ENCODE measurements around the gene RAB44.
"Not testable (repeated sequence)": the region's sequence is repeated elsewhere in the genome, so short reads cannot be mapped to it uniquely, and the experiment has no call there.

RAB44 gene, protein sequence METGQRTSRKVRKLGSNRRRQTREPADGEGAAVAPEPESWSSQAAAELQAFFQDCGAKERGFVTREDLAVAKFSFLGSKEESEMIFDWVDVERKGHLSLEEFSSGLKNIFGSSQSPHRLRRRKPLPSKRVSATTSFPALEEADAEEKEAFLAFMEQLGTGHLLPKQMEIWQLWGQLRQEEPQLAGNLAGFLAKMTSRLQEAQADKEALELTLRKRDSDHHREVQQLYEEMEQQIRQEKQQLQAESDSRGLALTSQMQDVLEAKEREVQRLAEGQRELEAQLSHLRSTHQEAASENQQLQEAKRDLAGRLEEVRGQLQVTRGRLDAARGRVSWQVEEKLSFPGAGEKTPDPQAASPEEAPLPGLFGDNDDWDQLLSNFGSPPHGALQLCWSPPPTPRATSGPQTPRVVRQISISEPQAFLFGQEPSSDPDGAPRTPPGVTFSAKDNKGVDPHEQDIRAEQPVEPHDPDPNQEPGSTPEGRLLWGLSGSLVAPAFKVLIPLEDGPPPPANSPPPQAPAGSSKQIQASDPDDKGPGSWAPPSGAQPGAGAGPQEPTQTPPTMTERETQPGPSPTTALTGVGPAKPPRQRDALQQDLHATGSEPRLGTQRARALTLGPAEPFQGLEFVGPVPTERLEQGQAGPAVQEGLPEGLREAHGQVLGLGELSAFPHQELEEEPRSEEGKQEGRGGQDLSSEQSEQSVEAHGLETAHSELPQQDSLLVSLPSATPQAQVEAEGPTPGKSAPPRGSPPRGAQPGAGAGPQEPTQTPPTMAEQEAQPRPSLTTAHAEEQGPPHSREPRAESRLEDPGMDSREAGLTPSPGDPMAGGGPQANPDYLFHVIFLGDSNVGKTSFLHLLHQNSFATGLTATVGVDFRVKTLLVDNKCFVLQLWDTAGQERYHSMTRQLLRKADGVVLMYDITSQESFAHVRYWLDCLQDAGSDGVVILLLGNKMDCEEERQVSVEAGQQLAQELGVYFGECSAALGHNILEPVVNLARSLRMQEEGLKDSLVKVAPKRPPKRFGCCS

DNA sequence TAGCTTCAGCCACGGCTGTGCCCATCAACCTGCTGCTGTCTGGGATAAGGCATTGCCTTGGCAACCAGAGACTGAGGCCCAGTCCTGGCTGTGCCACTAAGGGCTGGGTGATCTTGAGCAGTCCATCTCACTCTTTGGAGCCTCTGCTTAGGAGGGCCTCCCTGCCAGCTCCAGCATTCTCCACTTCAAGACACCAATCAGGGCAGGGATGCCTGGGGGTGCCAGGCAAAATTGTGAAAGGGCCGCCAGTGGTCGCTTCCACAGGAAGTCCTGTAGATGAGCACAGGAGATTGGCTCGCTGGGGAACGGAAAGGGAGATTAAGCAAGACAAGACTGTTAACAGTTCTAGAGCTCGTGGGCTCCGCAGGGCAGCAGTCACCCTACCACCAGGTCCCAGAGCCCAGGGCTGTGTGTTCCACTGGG, at the start of gene RAB44:
Gene RAB44 (plus strand): TSS at position 346 of the 423 bp plus-strand sequence. CDS start 6,410 bp downstream, outside the sequence.
- no peak for DNase-seq (ENCODE audit: low spot score)

DNA sequence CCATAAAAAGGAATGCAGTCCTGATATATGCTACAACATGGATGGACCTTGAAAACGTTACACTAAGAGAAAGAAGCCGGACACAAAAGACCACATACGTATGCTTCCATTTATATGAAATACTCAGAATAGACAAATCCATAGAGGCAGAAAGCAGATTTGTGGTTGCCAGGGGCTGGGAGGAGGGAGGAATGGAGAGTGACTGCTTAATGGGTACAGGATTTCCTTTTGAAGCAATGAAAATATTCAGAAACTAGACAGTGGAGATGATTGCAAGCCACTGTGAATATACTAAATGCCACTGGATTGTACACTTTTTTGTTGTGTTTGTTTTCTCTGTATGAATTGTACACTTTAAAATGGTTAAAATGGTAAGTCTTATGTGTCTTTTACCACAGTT, 48.5 kb upstream of the RAB44 start:
- no peak for DNase-seq (ENCODE audit: low spot score)

DNA sequence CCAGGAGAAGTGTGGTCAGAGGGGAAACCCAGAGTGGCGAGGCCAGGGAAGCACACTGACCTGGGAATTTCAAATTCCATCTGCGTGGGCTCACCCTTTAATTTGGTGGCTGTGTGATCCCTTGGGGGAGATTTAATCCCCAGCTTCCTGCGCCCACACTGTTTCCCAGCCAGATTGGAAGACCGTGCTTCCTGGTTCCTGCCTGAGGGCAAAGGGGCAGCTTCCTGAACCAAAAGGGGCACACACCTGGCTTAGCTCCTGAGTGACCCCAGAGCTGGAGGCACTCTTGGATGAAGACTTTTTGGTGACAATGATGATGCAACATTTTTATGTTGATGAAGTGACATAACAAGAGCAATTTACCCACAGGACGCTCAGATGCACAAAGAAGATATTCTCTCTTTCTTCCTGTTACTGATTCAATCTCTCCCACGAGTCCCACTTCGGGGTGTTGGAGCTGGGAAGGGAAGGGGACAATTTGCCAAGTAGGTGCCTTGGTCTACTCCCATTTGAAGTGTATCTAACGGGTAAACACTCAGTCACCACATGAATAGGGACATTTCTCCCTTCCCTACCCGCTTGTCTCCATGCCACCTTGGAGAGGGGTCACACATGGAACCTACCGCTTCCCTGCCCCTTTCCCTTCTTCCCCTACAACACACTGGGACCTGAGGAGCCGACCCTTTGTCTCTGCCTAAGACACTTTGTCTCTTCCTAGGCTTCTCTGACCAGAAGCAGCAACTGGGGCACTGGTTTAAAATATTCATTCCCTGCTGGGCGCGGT, 47.7 kb upstream of the RAB44 start:
- DNase-seq (ENCODE audit: low spot score) = no peak

DNA sequence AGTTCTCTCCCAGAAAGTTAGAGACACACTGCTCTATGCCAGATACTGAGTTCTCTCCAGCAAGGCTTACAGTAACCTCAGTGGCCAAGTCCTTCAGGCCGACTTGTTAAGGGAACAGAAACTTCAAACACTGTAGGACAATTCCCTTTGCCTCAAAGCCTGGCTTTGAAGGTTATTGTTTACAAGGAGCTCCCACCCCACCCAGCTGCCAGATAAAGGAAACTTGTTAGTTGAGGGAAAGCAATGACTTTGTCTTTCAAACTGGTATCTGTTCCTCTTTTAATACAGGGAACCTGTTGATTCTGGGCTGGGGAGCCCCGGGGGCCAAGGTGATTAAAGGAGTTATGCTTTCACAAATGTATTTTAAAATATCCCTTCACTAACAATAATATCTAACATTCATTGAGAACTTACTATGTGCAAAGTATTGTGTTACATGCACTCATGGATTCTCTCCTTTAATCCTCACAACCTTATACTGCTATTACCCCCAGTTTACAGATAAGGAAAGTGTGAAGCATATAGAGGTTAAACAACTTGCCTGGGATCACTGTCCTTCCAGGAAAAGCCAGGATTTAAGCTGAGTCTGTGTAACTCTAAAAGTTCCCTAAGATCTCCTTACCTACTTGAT, 46.7 kb upstream of the RAB44 start:
- DNase-seq (ENCODE audit: low spot score) = no peak

DNA sequence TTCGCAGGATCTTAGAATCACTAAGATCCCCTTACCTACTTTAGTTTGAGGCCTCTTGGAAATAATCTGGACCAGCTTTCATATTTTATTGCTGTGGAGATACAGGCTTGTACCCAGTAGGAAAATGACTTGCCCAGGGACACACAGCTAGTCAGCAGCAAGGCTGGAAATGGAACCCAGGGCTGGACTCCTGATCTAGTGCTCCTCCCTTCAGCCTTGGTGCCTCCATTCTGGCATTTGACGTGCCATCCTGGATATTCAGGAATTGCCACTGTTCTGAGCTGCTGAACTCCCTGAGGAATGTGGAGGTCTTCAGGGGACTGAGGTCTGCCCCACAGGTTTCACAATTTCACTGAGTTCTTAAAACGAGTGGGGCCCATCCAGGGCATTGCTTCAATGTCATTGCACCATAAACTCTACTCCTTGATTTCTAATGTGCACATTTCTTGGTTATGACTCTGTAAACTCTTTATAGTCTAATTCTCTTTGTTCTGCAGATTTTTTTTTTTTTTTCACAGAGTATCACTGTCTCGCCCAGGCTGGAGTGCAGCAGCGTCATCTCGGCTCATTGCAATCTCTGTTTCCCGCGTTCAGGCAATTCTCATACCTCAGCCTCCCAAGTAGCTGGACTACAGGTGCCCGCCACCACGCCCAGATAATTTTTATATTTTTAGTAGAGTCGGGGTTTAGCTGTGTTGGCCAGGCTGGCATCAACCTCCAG, 45.8 kb upstream of the RAB44 start:
- no peak for DNase-seq (ENCODE audit: low spot score)

DNA sequence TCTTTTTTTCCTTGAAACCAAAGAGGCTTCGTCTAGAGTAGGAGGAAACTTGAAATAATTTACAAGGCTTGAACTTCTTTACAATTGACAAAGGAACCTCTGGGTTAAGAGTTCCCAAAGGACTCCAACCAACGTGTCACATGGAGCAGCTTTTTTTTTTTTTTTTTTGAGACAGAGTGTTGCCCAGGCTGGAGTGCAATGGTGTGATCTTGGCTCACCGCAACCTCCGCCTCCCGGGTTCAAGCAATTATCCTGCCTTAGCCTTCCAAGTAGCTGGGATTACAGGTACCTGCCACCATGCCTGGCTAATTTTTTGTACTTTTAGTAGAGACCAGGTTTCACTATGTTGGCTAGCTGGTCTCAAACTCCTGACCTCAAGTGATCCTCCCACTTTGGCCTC, 43.2 kb upstream of the RAB44 start:
- not testable (repeated sequence) for DNase-seq (ENCODE audit: low spot score)

DNA sequence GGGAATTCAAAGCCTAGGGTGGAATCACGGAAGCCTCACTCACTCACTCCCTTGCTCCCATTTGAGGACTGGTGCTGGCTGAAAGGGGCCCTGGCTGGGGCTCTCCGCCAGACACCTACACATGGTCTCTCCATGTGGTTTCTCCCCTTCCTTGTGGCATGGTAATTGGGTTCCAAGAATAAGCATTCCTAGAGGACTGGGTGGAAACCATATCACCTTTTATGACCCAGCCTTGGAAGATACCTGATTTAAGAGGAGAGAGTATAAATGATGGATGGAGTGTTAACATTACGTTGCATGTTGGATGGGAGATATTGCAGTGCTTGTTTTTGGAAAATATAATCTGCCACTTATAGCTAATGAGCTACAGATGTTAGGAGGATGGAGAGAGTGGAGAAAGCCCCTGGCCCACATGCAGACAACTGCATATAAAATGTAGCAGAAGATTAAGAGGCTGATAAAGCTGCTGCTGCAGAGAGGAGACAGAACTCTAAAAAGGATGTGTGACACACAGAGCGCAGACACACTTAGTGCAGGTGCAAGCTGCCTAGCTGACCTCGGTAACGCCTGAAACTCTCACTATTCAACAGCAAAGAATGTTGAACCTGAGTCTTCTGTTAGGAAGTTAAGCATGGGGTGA, 42.4 kb upstream of the RAB44 start:
- DNase-seq (ENCODE audit: low spot score) = no peak

DNA sequence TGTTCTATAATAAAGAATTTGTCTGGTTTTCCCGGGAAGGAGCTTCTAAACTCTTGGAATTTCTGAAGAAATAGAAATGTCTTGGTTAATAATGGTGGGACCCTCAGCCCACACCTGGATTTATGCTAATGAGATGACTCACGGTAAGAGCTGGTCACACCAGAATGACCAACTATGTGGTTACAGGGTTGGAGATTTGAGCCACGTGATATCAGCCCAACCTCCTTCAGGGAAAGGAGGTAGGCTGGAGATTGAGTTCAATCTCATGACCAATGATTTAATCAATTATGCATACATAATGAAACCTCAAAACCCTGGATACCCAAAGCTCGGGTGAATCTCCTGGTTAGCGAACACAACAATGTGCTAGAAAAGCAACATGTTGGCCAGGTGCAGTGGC, 41.2 kb upstream of the RAB44 start:
- DNase-seq (ENCODE audit: low spot score) = no peak

DNA sequence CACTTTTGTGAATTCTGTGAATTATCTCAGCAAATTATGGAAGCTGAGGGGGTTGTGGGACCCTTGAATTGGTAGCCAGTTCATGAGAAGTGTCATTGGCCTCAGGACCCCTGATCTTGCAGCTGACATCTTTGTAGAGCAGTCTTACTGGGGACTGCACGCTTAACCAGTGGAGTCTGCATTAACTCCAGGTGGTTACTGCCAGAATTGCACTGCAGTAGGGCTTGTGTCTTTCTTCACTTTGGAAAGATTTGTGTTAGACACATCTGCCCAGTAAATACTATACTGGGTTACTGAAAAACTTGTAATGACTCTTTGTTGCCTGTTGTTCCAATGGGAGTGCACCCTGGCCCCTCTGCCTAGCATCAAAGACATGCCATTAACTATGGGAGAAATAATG, 40.4 kb upstream of the RAB44 start:
- no peak for DNase-seq (ENCODE audit: low spot score)

DNA sequence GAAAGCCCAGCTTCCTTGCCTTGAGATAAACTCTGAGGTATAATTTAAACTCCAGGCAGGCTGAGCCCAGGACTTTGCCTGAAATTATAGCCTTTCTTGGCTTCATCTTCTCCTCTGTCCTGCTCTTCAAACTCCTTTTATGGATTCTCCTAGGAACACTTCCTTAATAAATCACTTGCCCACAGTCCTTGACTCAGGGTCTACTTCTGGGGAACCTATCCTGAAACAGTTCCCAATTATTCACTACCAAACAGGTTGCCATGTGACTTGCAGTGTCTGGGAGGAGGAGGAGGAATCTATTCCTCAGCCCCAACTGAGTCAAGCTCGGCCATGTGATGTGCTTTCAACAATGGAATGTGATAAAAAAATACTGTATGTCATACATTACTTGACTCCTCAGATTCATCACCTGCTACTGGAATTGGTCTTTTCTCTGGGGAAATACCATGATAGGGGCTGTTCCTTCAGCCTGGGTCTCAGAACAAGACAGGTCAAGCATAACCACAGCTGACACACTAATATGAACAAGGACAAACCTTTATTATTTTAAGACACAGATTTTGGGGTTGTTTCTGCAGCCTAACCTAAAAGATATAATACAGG, 39.6 kb upstream of the RAB44 start:
- no peak for DNase-seq (ENCODE audit: low spot score)

DNA sequence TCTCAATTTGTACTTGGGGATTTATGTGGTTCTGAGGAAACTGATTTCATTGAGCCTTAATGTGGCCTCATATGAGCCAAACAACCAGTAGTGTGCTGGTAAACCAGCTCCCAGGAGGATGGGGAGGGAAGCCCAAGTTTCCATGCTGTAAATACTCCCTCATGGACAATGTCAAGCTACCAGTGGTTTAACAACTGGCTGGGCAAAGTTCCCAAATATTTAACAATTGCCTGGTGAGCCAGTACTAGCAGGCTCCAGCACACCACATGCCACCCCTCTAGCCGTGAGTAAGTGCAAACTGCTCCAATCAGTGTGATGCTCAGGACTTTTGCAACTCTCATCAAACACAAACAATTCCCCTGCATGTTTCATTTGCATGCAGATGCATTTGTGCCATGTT, 38.4 kb upstream of the RAB44 start:
- no peak for DNase-seq (ENCODE audit: low spot score)

DNA sequence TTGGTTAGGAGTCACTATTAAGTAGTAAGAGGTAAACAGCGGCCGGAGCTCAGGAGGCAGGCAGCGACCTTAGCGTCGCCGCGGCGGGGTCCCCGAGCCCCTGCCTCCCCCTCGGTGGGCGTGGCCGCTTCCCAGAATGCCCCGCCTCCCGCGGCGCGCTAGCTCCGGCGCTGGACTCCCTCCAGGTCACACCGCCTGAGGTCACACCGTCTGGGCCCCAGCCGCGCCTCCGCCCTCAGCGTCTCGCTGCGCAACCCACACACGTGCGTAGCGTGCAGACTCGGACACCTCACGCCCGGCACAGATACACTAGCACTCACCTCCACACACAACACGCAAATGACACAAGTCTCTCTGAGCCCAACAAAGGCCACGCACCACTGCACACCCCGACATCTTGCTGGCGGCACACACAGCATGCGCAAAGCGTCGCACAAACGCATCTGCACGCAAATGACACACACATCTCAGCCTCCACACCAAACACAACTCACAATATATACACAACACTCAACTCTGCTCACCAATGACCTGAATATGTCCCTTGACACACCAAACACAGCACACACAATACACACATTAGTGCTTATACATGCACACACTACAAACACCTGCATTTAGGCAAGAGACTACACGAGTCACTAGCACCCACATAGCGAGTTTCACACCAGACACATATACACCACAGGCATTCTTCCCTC, 36.7 kb upstream of the RAB44 start:
- peak; percentile 74 for DNase-seq (ENCODE audit: low spot score)

DNA sequence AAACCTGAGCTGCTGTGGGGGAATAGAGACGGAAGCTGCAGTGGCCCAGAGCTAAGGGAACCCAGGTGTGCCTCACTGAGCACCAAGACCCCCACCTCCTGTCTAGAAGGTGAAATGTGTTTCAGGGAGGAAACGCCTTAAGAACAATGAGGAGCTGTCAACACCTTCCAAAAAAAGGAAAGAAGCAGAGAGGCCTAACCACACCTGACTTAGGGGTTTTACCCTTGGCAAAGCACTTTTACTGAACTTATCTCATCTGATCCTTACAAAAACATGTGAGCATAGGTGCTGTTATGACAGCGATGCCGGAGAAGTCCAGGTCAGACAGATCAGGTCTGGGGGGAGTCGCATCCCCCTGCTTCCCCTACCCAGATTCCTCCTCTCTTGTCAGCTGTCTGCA, 35.2 kb upstream of the RAB44 start:
- DNase-seq (ENCODE audit: low spot score) = no peak

DNA sequence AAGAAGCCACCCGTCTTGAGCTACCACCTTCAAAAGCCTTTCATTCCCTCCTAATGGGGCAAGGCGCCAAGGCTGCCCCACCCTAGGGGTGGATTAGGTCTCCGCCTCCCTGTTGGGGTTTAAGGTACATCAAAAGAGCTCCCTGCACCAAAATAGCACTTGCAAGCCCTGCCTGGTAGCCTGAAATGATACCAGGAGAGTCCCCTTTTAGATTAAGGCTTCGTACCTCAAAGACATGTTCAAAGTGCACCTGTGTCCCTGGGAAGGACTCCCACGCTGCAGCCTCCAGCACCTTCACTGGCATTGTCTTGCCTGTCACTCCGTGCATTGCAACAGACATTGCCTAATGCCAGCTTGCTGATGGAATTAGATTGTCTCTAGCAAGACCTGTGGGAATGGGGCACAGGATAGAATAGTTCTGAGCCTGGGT, 34.8 kb upstream of the RAB44 start:
- no peak for DNase-seq (ENCODE audit: low spot score)

DNA sequence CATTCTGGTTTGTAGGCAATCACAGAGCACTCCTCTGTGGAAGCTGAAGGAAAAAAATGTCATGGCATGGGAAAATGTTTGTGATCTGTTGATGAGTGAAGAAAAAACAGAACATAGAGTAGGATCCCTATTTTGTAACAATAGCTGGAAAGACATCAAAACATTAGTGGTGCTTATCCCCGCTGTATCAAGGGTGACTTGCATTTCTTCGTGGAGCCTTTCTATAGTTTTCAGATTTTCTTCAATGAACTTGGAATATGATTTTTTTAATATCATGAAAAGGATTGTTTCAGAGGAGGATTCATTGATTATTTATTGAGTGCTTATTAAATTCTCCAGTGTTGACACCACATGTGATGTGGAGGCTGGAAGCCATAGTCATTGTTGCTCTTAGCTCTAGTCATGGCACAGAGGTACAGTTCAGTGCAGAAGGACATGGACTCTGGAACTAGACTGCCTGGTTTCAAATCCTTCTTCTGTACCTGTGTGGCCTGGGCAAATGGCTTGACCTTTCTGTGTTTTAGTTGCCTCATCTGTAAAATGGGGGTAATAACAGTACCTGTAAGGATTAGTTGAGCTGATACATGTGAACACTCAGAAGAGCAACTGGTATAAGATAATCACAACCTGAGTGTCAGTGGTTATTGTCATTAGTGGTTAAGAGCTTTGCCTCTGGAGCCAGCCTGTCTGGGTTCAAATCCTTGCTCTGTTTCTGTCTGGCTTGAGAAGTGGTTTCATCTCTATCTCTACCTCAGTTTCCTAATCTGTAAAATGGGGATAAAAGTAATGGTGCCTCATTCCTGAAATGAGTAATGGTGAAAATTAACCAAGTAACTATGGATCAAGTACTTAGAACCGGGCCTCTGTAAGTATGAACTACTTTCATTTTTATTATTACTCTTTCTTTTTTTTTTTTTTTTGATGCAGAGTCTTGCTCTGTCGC, 33.9 kb upstream of the RAB44 start:
- DNase-seq (ENCODE audit: low spot score) = no peak

DNA sequence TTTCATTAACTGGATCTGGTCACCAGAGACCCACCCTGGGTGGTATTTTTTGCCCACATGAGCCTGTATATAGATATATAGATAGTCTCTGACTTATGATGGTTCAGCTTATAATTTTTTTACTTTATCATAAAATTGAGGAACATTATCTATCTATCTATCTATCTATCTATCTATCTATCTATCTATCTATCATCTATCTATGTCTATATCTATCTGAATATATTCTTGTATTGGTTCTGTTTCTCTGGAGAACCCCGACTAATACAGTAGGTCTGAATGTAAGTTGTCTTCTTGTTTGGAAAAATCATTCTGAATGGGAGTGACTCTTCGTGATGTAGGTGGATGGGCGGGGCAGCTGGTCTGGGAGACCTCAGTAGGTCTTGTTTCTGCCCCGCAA, 32.4 kb upstream of the RAB44 start:
- no peak for DNase-seq (ENCODE audit: low spot score)

DNA sequence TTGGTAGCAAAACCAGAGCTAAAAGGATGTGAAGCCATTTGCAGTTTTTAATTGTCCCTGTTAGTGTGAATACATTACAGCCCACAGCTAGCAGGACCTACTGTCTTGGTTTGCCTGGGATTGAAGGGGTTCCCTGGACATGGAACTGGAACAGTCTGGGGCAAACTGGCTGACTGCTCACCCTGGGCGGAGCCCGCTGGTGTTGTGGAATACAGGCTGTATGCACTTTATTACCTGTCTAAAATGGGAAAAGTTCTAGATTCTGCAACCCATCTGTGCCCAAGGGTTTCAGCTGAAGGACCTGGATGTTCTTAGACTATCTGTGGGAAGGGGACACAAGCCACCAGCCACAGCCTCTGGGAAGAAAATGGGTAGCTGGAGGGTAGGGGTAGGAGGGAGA, 31.3 kb upstream of the RAB44 start:
- no peak for DNase-seq (ENCODE audit: low spot score)

Measured in HuH-7 (cell line).